K562 (cell line): Measurements from ENCODE around the gene IDH3G. TPM values are rescaled to one million over a fixed set of nuclear protein-coding genes. Genes with fewer than 3 reads are reported as not detected.

ENCODE experiments used
- ATAC-seq: fragments of 200-7000 bp; cut with Tn5 transposase; 3 replicates; pipeline ENCODE4 v1.9.1; 2020; ENCODE audit warnings: moderate library complexity
- BruUV-seq: library from RNA; stranded (reverse); fragments of 400-500 nt; replicated peaks from 2 replicates; lab custom pipeline; 2021; lab: Mats Ljungman, UMichigan
- CTCF ChIA-PET: fragments of 300-600 bp; formaldehyde crosslinking; extraction: SDS; loops from one replicate; lab custom pipeline; 2021; ENCODE audit warnings: low intra/inter-chr PET ratio; lab: Yijun Ruan, JAX
- POLR2A ChIA-PET: fragments of 300-600, 350-650 bp; sonication (Branson Sonifier 250); formaldehyde crosslinking; extraction: SDS; loops from one replicate; lab custom pipeline; 2021; ENCODE audit warnings: antibody characterized with exemption, inconsistent platforms; lab: Yijun Ruan, JAX
- DNase-seq, 4 experiments: peaks; one replicate each; pipeline versions ENCODE4 v3.0.0 to v3.0.0-alpha.2; 2011 to 2018; ENCODE audit warnings: low spot score in 3 of 4, mixed read lengths in 3 of 4; ENCODE audit errors: extremely low read depth in 1 of 4
- FAIRE-seq: peaks from 2 replicates; lab custom pipeline; 2011; peaks lifted over from hg19 to GRCh38; lab: Jason Lieb, UNC
- H2AFZ ChIP-seq: 2 replicates; pipeline ENCODE4 v1.6.0; 2011; ENCODE audit warnings: low read depth, low read length, control low read depth, inconsistent platforms
- H3K27ac ChIP-seq: fragments of 200-600 bp; 3 replicates; pipeline ENCODE4 v1.8.0; 2011; ENCODE audit warnings: low read depth, mild to moderate bottlenecking, control low read depth, inconsistent platforms, low read length, moderate library complexity, mixed read lengths; ENCODE audit errors: extremely low read depth
- H3K27me3 ChIP-seq, 2 experiments: fragments of 300-600 bp in 1 of 2; 2 replicates in 1 of 2; 3 replicates in 1 of 2; pipeline versions ENCODE4 v1.6.0 to v1.8.0; 2011; ENCODE audit warnings: inconsistent platforms in 2 of 2, low read length in 2 of 2, mild to moderate bottlenecking in 1 of 2, mixed read lengths in 1 of 2, moderate library complexity in 1 of 2; ENCODE audit not compliant: control insufficient read depth in 2 of 2, insufficient read depth in 2 of 2
- H3K36me3 ChIP-seq: fragments of 300-600 bp; 3 replicates; pipeline ENCODE4 v1.8.0; 2011; ENCODE audit warnings: mild to moderate bottlenecking, low read length, inconsistent platforms; ENCODE audit not compliant: control insufficient read depth, insufficient read depth
- H3K4me1 ChIP-seq, 2 experiments: fragments of 200-600 bp in 1 of 2; replicated peaks in 1 of 2; 2 replicates in 1 of 2; 3 replicates in 1 of 2; pipeline versions ENCODE4 v1.5.1 to v1.8.0; 2011; ENCODE audit warnings: inconsistent platforms in 2 of 2, low read length in 2 of 2, mild to moderate bottlenecking in 1 of 2, mixed read lengths in 1 of 2, moderate library complexity in 1 of 2; ENCODE audit not compliant: control insufficient read depth in 2 of 2, insufficient read depth in 2 of 2
- H3K4me2 ChIP-seq: 2 replicates; pipeline ENCODE4 v1.6.1; 2011; ENCODE audit warnings: low read length, control low read depth, inconsistent platforms, mixed read lengths; ENCODE audit not compliant: insufficient read depth
- H3K4me3 ChIP-seq: fragments of 200-600 bp; sonication (generic), shearing (Covaris generic); 2 replicates; pipeline ENCODE4 v1.5.1; 2016; ENCODE audit warnings: control low read depth, inconsistent platforms
- H3K79me2 ChIP-seq: fragments of 200-600 bp; 3 replicates; pipeline ENCODE4 v1.8.0; 2011; ENCODE audit warnings: low read length, inconsistent platforms; ENCODE audit not compliant: control insufficient read depth, insufficient read depth
- H3K9ac ChIP-seq, 2 experiments: 2 replicates each; pipeline versions ENCODE4 v1.6.0 to v1.6.1; 2011; ENCODE audit warnings: low read depth in 2 of 2, low read length in 2 of 2, control low read depth in 1 of 2, inconsistent platforms in 1 of 2, mild to moderate bottlenecking in 1 of 2, mixed read lengths in 1 of 2; ENCODE audit not compliant: insufficient read depth in 1 of 2
- H3K9me1 ChIP-seq: one replicate; pipeline ENCODE4 v1.6.0; 2011; ENCODE audit warnings: inconsistent platforms, mild to moderate bottlenecking, low read length, moderate library complexity; ENCODE audit not compliant: control insufficient read depth, insufficient read depth
- H3K9me3 ChIP-seq: replicated peaks from 2 replicates; pipeline ENCODE4 v1.5.1; 2011; ENCODE audit warnings: low read depth, low read length, inconsistent platforms; ENCODE audit not compliant: control insufficient read depth, insufficient read depth
- H4K20me1 ChIP-seq: replicated peaks from 2 replicates; pipeline ENCODE4 v1.6.1; 2011; ENCODE audit warnings: low read length, inconsistent platforms, mixed read lengths; ENCODE audit not compliant: control insufficient read depth, insufficient read depth
- FOXA1 ChIP-seq: fragments of 450-650 bp; IDR thresholded peaks from 2 replicates; pipeline ENCODE4 v1.6.1; 2016; ENCODE audit warnings: mild to moderate bottlenecking, borderline replicate concordance
- MYBL2 ChIP-seq, 2 experiments: fragments of 450-650 bp in 1 of 2; sonication (generic) in 1 of 2; formaldehyde crosslinking in 1 of 2; IDR thresholded peaks; 2 replicates each; pipeline versions ENCODE4 v1.6.1 to v1.8.1; 2017 to 2022; ENCODE audit warnings: borderline replicate concordance in 1 of 2, inconsistent platforms in 1 of 2, low read depth in 1 of 2, mild to moderate bottlenecking in 1 of 2, missing genetic modification reagents in 1 of 2, moderate library complexity in 1 of 2
- NBN ChIP-seq: fragments of 450-650 bp; IDR thresholded peaks from 2 replicates; pipeline ENCODE4 v1.6.1; 2016; ENCODE audit warnings: low read depth, mild to moderate bottlenecking
- NCOA6 ChIP-seq: fragments of 450-650 bp; IDR thresholded peaks from 2 replicates; pipeline ENCODE4 v1.6.1; 2017; ENCODE audit warnings: mild to moderate bottlenecking
- NR2C1 ChIP-seq, 2 experiments: fragments of 450-650 bp; IDR thresholded peaks; 2 replicates each; pipeline ENCODE4 v1.6.1; 2017; ENCODE audit warnings: mild to moderate bottlenecking in 2 of 2, antibody characterized with exemption in 1 of 2, inconsistent platforms in 1 of 2, missing compliant biosample characterization in 1 of 2, missing genetic modification characterization in 1 of 2
- NR2C2 ChIP-seq, 2 experiments: fragments of 200-800 bp in 1 of 2; sonication (Bioruptor generic) in 1 of 2; sonication (generic) in 1 of 2; formaldehyde crosslinking in 1 of 2; IDR thresholded peaks; 2 replicates each; pipeline versions ENCODE4 v1.6.1 to v1.8.0; 2016 to 2022; ENCODE audit warnings: mild to moderate bottlenecking in 1 of 2, missing compliant biosample characterization in 1 of 2, missing genetic modification characterization in 1 of 2, missing genetic modification reagents in 1 of 2
- RB1 ChIP-seq: fragments of 450-650 bp; IDR thresholded peaks from 2 replicates; pipeline ENCODE4 v1.6.1; 2017; ENCODE audit warnings: low read depth, mild to moderate bottlenecking
- SIN3A ChIP-seq, 2 experiments: fragments of 150-350 bp in 1 of 2; IDR thresholded peaks; 2 replicates each; pipeline ENCODE4 v1.6.1; 2011 to 2016; ENCODE audit warnings: borderline replicate concordance in 2 of 2, low read depth in 2 of 2, low read length in 2 of 2, mild to moderate bottlenecking in 2 of 2, moderate library complexity in 2 of 2; ENCODE audit not compliant: control insufficient read depth in 1 of 2
- TAF7 ChIP-seq: fragments of 450-650 bp; IDR thresholded peaks from 2 replicates; pipeline ENCODE4 v1.6.1; 2016; ENCODE audit warnings: missing genetic modification characterization, missing compliant biosample characterization
- ZNF23 ChIP-seq: fragments of 250-450 bp; sonication (Bioruptor Pico); IDR thresholded peaks from 2 replicates; pipeline ENCODE4 v1.4.0; 2020; ENCODE audit warnings: mild to moderate bottlenecking
- ZNF707 ChIP-seq: fragments of 250-450 bp; sonication (Bioruptor Pico); conservative IDR thresholded peaks from 2 replicates; pipeline ENCODE4 v1.8.0; 2022; ENCODE audit warnings: inconsistent platforms, mild to moderate bottlenecking, moderate library complexity
- WGBS: fragments of 100-300 bp; shearing (Covaris generic); methylation state at CpG from one replicate; pipeline ENCODE4 v1.1.6; 2016; ENCODE audit warnings: low coverage, mixed read lengths; ENCODE audit not compliant: insufficient coverage; ENCODE audit errors: missing lambda C conversion rate; 5-methylcytosine and 5-hydroxymethylcytosine counted together
- in situ Hi-C: fragments of 300-500 bp; cut with MboI; formaldehyde crosslinking; loops from 4 replicates; pipeline ENCODE4 v1.15.0; 2018; ENCODE audit warnings: inconsistent platforms, mixed read lengths
- intact Hi-C: fragments of 100-400 bp; cut with micrococcal nuclease; formaldehyde crosslinking; loops from 2 replicates; pipeline ENCODE4 v1.14.2; 2022
- polyA plus RNA-seq, 8 experiments: library from polyadenylated mRNA; depleted of rRNA in 4 of 8; stranded (reverse) in 5 of 8; unstranded in 3 of 8; fragments of >200 nt; fragmentation: Nextera tagmentation in 2 of 8; fragmentation: Illumina TruSeq in 1 of 8; extraction: Ambion mirVana in 2 of 8; extraction: Trizol in 1 of 8; gene quantifications; 2 replicates each; pipeline versions ENCODE4 v1.2.1 to v1.2.3, GENCODE V29; 2011 to 2014; ENCODE audit warnings: inconsistent platforms in 1 of 8, missing spikeins in 1 of 8
- total RNA-seq, 7 experiments: library from RNA; depleted of rRNA in 6 of 7; stranded (reverse); fragments of >200 nt in 6 of 7; fragmentation: Illumina TruSeq in 2 of 7; extraction: Trizol in 2 of 7; gene quantifications; 2 replicates each; pipeline versions ENCODE4 v1.2.1 to v1.2.3, GENCODE V29; 2011 to 2021; ENCODE audit warnings: low replicate concordance in 1 of 7
- TF ChIP-seq, protein P1 (sequence below): fragments of 250-450 bp; sonication (Bioruptor Pico); IDR thresholded peaks from 2 replicates; pipeline ENCODE4 v1.8.0; 2021; ENCODE audit warnings: moderate library complexity, mild to moderate bottlenecking, inconsistent platforms
- TF ChIP-seq, protein P2 (sequence below): fragments of 450-650 bp; IDR thresholded peaks from 2 replicates; pipeline ENCODE4 v1.6.1; 2014; ENCODE audit warnings: low read depth, mild to moderate bottlenecking, moderate library complexity, borderline replicate concordance

IDH3G gene
- total and polyA plus RNA-seq, 9 of the 15 experiments (the other 6 are each of a cell fraction or from before 2014, with no cell fraction given), result 24.3 to 72.5 (median 37.9) TPM

DNA sequence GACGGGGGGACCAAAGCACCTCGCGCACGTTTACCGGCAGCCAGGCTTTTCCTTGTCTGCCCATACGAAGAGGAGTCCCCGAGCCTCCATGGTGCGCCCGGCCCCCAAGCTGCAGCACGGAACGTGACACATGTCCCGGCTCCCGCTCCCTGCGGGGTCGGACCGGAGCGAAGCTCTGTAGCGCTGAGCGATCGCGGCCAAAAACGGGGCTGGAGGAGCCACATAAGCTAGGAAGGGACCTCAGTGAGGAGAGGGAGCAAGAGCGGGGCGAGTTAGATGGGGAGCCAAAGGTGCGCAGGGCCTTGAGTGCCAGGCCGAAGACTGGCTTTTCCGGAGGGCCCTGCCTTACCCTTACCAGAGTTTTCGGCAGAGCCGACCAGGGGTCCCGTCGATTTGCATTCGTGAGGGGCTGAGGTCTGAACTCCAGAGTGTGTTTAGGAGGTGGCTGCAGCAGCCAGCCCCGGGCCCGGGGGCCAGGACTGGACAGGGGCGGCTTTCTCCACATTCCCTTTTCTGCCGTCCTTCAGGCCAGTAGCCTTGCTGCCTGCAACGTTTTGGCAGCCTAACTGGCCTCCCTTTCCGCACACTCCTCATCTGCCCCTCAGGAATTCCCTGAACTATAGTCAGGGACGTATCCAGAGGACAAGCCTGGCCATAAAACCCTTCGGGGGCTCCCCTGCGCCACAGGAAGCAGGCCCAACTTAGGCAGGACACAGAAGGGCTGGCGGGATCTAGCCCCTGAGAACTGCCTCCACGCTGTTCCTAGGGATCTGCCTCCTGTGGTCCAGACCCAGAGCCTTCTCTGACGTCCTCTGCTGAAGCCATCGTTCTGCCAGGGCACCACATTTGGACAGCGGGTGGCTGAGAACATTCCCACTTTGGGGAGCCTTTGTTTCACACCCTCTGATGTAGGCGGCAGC, 982 bp upstream of the IDH3G start (continued):
- TF ChIP-seq, protein P1, sequence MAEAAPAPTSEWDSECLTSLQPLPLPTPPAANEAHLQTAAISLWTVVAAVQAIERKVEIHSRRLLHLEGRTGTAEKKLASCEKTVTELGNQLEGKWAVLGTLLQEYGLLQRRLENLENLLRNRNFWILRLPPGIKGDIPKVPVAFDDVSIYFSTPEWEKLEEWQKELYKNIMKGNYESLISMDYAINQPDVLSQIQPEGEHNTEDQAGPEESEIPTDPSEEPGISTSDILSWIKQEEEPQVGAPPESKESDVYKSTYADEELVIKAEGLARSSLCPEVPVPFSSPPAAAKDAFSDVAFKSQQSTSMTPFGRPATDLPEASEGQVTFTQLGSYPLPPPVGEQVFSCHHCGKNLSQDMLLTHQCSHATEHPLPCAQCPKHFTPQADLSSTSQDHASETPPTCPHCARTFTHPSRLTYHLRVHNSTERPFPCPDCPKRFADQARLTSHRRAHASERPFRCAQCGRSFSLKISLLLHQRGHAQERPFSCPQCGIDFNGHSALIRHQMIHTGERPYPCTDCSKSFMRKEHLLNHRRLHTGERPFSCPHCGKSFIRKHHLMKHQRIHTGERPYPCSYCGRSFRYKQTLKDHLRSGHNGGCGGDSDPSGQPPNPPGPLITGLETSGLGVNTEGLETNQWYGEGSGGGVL, result no peak
- TF ChIP-seq NBN (0 out of 2 replicates have a peak, but pooled peaks have one; percentile 8), FOXA1 (no peak), NCOA6 (no peak), MYBL2 (IDR thresholded peaks at IDR 0.05; ENCODE audit: low read depth) (no peak), MYBL2 (CRISPR knock-in tag; IDR thresholded peaks at IDR 0.05; ENCODE audit: borderline replicate concordance) (no peak)

DNA sequence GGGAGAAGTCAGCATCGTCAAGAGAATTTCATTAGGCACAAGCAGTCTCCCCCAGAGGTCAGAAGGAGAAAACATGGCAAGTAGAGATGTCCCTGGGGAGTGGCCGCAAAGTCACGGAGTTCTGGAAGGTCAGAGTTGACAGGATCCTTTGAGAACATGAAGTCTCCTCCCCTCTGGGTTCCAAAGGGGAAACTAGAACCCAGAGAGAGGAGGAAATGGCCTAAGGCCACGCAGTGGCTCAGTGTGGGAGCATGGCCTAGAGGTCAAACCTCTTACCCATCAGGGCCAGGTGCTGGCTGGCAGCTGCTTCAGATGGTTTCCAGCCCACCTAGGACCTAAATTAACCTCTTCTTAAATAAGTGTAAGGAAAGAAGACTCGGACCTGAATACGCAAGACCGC, 884 bp downstream of the IDH3G start:
- peaks cover 33 to 68% of the 10 kb centered on the region in 2 experiments for H3K4me1 ChIP-seq
- peak; percentile 31 for ATAC-seq
- BruUV-seq, result no TSS peak
- no peaks in the 10 kb centered on the region for H3K27me3 ChIP-seq
- in situ Hi-C loops, result no loop called here
- H3K79me2 ChIP-seq, result peaks cover 61% of the 10 kb centered on the region
- H3K9me1 ChIP-seq, result peaks cover 3% of the 10 kb centered on the region
- H4K20me1 ChIP-seq, result no peaks in the 10 kb centered on the region; the same call in 1 of the 2 replicates
- H3K9ac ChIP-seq, result peak overlapping the region; percentile 93 to 100
- 0% methylated on average over 4 of the region's 7 CpGs for WGBS
- peak overlapping the region; percentile 78 for H3K4me3 ChIP-seq
- ChIA-PET POLR2A (interaction anchor here (0.5 to 1.5 kb wide), 4 partner anchors 9 to 85 kb away, joined by 3 read pairs; no protein-coding TSS in a partner anchor), CTCF (no interaction called here)
- peak overlapping the region; percentile 98; the same call in 1 of the 2 replicates for H2AFZ ChIP-seq
- H3K27ac ChIP-seq, result peak overlapping the region; percentile 96
- intact Hi-C loops, result no loop called here
- peaks cover 66% of the 10 kb centered on the region; the same call in 2 of the 3 replicates for H3K36me3 ChIP-seq
- FAIRE-seq, result no peak
- H3K9me3 ChIP-seq, result no peaks in the 10 kb centered on the region
- H3K4me2 ChIP-seq, result peak overlapping the region; percentile 90
- DNase-seq, result peak in 3 of 4 experiments; percentile 24 to 65 (median 28)
- TF ChIP-seq ZNF23 (CRISPR knock-in tag) (no peak), RB1 (no peak), NR2C1 (IDR thresholded peaks at IDR 0.05) (peak; percentile 67), NR2C1 (tag; IDR thresholded peaks at IDR 0.05) (peak; percentile 75), TAF7 (no peak), ZNF707 (CRISPR knock-in tag) (no peak), SIN3A (IDR thresholded peaks at IDR 0.05; ENCODE audit: borderline replicate concordance in 2 of 2, control insufficient read depth in 1 of 2, low read depth in 2 of 2, low read length in 2 of 2) (peak in 1 of 2 experiments; percentile 11; a peak in 1 of 4 replicates), NR2C2 (CRISPR knock-in tag; IDR thresholded peaks at IDR 0.05) (no peak), NR2C2 (tag; IDR thresholded peaks at IDR 0.05) (peak; percentile 80)
- TF ChIP-seq, protein P2, sequence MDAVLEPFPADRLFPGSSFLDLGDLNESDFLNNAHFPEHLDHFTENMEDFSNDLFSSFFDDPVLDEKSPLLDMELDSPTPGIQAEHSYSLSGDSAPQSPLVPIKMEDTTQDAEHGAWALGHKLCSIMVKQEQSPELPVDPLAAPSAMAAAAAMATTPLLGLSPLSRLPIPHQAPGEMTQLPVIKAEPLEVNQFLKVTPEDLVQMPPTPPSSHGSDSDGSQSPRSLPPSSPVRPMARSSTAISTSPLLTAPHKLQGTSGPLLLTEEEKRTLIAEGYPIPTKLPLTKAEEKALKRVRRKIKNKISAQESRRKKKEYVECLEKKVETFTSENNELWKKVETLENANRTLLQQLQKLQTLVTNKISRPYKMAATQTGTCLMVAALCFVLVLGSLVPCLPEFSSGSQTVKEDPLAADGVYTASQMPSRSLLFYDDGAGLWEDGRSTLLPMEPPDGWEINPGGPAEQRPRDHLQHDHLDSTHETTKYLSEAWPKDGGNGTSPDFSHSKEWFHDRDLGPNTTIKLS, result peak; percentile 53; the same call in 1 of the 2 replicates
